Measurements from ENCODE around the gene AREL1.

AREL1 gene

GRCh38 chr14:74669846-74670245 lies 43.0 kb downstream of the AREL1 start:
- no peak overlapping the region for H3K4me3 ChIP-seq (ENCODE audit: low read length, poor library complexity, severe bottlenecking)
- H3K27me3 ChIP-seq (ENCODE audit: insufficient read depth, low read length, poor library complexity, severe bottlenecking), result no peaks in the 10 kb centered on the region
- H3K9ac ChIP-seq (ENCODE audit: low read depth, low read length, poor library complexity, severe bottlenecking), result no peak overlapping the region
- no peaks in the 10 kb centered on the region for H3K79me2 ChIP-seq (ENCODE audit: insufficient read depth, low read length)
- no peak for TF ChIP-seq EZH2phosphoT487 (IDR thresholded peaks at IDR 0.05; ENCODE audit: borderline replicate concordance)
- TF ChIP-seq, protein P1, sequence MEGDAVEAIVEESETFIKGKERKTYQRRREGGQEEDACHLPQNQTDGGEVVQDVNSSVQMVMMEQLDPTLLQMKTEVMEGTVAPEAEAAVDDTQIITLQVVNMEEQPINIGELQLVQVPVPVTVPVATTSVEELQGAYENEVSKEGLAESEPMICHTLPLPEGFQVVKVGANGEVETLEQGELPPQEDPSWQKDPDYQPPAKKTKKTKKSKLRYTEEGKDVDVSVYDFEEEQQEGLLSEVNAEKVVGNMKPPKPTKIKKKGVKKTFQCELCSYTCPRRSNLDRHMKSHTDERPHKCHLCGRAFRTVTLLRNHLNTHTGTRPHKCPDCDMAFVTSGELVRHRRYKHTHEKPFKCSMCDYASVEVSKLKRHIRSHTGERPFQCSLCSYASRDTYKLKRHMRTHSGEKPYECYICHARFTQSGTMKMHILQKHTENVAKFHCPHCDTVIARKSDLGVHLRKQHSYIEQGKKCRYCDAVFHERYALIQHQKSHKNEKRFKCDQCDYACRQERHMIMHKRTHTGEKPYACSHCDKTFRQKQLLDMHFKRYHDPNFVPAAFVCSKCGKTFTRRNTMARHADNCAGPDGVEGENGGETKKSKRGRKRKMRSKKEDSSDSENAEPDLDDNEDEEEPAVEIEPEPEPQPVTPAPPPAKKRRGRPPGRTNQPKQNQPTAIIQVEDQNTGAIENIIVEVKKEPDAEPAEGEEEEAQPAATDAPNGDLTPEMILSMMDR (conservative IDR thresholded peaks at IDR 0.05; ENCODE audit: low read length), result no peak
- H3K4me2 ChIP-seq (ENCODE audit: low read depth, low read length, poor library complexity, severe bottlenecking), result no peak overlapping the region
- H4K20me1 ChIP-seq (ENCODE audit: insufficient read depth, low read length, poor library complexity, severe bottlenecking), result no peaks in the 10 kb centered on the region
- no peaks in the 10 kb centered on the region for H3K9me3 ChIP-seq (ENCODE audit: insufficient read depth, low read depth, low read length)
- H3K4me1 ChIP-seq (ENCODE audit: insufficient read depth, low read length, poor library complexity, severe bottlenecking), result peaks cover 7% of the 10 kb centered on the region
- H2AFZ ChIP-seq (ENCODE audit: low read length), result no peak overlapping the region
- no peaks in the 10 kb centered on the region for H3F3A ChIP-seq (ENCODE audit: low read depth)
- no peaks in the 10 kb centered on the region for H3K9me2 ChIP-seq (replicated peaks; ENCODE audit: low read depth, low read length)
- H3K36me3 ChIP-seq (ENCODE audit: insufficient read depth, low read length), result peaks cover 69% of the 10 kb centered on the region

DNA sequence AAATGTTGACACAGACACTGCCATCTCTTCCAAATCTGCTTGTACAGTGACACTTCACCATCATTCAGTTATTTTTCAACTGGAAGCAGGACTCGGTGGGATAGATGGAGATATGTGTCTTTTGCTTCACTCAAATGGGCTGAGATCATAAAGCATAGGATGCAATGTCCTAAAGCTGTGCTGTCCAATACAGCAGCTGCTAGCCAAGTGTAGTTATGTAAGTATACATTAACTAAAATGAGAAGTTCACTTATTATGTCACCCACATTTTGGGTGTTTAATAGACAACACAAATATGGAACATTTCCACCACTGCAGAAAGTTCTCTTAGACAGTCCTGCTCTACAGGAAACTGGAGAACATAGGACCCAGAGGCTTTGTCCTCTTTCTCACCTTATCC lies 43.6 kb downstream of the AREL1 start:
- Histone ChIP-seq H3F3A (ENCODE audit: low read depth) (no peaks in the 10 kb centered on the region), H3K27me3 (ENCODE audit: insufficient read depth, low read length, poor library complexity, severe bottlenecking) (no peaks in the 10 kb centered on the region), H3K4me2 (ENCODE audit: low read depth, low read length, poor library complexity, severe bottlenecking) (no peak overlapping the region), H3K36me3 (ENCODE audit: insufficient read depth, low read length) (peaks cover 67% of the 10 kb centered on the region; the same call in 1 of the 2 replicates), H2AFZ (ENCODE audit: low read length) (no peak overlapping the region), H3K9me3 (ENCODE audit: insufficient read depth, low read depth, low read length) (no peaks in the 10 kb centered on the region), H3K9ac (ENCODE audit: low read depth, low read length, poor library complexity, severe bottlenecking) (no peak overlapping the region), H3K79me2 (ENCODE audit: insufficient read depth, low read length) (no peaks in the 10 kb centered on the region), H3K4me3 (ENCODE audit: low read length, poor library complexity, severe bottlenecking) (no peak overlapping the region), H4K20me1 (ENCODE audit: insufficient read depth, low read length, poor library complexity, severe bottlenecking) (no peaks in the 10 kb centered on the region), H3K9me2 (replicated peaks; ENCODE audit: low read depth, low read length) (no peaks in the 10 kb centered on the region), H3K4me1 (ENCODE audit: insufficient read depth, low read length, poor library complexity, severe bottlenecking) (peaks cover 7% of the 10 kb centered on the region)
- TF ChIP-seq EZH2phosphoT487 (IDR thresholded peaks at IDR 0.05; ENCODE audit: borderline replicate concordance), result no peak
- TF ChIP-seq, protein P1 (conservative IDR thresholded peaks at IDR 0.05; ENCODE audit: low read length), result no peak

DNA sequence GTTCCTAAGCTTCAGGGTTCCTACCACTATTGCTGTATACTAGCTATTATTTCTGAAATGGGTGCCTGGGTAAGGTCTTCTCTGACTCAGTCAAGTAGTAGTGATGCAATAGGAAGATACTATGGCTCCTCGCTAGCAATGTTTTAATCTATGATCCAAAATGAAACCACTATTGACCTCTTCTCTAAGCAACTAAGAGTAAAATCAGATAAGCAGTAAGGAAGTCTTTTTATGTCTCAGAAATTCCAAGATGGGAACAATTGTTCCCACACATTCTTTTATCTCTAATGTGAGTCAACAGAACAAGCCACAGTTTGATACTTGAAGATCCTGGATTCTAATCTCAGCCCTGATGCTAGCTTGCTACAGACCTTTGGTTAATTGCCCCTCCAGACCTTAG lies 45.1 kb downstream of the AREL1 start:
- Histone ChIP-seq H3K27me3 (ENCODE audit: insufficient read depth, low read length, poor library complexity, severe bottlenecking) (no peaks in the 10 kb centered on the region), H2AFZ (ENCODE audit: low read length) (no peak overlapping the region), H3K36me3 (ENCODE audit: insufficient read depth, low read length) (peaks cover 68% of the 10 kb centered on the region; the same call in 1 of the 2 replicates), H3F3A (ENCODE audit: low read depth) (no peaks in the 10 kb centered on the region), H3K4me3 (ENCODE audit: low read length, poor library complexity, severe bottlenecking) (no peak overlapping the region), H3K4me1 (ENCODE audit: insufficient read depth, low read length, poor library complexity, severe bottlenecking) (peaks cover 7% of the 10 kb centered on the region), H3K9me3 (ENCODE audit: insufficient read depth, low read depth, low read length) (no peaks in the 10 kb centered on the region), H3K9me2 (replicated peaks; ENCODE audit: low read depth, low read length) (no peaks in the 10 kb centered on the region), H4K20me1 (ENCODE audit: insufficient read depth, low read length, poor library complexity, severe bottlenecking) (no peaks in the 10 kb centered on the region), H3K9ac (ENCODE audit: low read depth, low read length, poor library complexity, severe bottlenecking) (no peak overlapping the region), H3K79me2 (ENCODE audit: insufficient read depth, low read length) (no peaks in the 10 kb centered on the region), H3K4me2 (ENCODE audit: low read depth, low read length, poor library complexity, severe bottlenecking) (no peak overlapping the region)
- TF ChIP-seq, protein P1 (conservative IDR thresholded peaks at IDR 0.05; ENCODE audit: low read length), result no peak
